NCI-H526 (cell line): ENCODE results near the gene MRPL58.
"Not testable (repeated sequence)": the region's sequence is repeated elsewhere in the genome, so short reads cannot be mapped to it uniquely, and the experiment has no call there.

Experiments used
- DNase-seq, 2 experiments: peaks; one replicate each; lab custom pipeline; 2025; lab: John Stamatoyannopoulos, UW

MRPL58 gene

DNA sequence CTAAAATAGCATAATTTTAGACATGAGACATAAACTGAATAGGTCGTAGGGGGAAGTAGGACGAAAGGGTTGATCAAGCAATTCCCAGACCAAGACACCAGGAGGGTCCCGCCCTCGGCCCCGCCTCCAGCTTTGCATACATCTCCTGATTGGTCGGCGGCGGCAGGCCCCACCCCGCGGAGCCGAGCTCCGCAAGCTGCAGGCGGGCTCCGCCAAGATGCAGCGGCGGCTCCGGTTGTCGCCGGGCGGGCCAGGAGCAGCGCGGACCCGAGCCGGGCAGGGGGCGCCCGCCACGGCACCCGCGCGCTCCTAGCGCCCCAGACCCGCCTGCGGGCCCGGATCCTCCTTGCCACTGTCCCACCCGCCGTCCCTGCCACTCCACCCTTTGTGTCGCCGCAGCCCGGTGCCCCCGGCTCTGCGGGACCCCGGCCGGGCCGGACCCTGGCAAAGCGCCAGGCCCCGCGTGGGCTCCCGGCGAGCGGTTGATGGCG is 25.0 kb upstream of the MRPL58 start, which contains the start of gene CDR2L:
CDR2L (plus strand) TSS at position 215 of the 491 bp plus-strand sequence. CDS start 412 bp downstream, outside the sequence.
- peak; percentile 80 to 97 for DNase-seq

DNA sequence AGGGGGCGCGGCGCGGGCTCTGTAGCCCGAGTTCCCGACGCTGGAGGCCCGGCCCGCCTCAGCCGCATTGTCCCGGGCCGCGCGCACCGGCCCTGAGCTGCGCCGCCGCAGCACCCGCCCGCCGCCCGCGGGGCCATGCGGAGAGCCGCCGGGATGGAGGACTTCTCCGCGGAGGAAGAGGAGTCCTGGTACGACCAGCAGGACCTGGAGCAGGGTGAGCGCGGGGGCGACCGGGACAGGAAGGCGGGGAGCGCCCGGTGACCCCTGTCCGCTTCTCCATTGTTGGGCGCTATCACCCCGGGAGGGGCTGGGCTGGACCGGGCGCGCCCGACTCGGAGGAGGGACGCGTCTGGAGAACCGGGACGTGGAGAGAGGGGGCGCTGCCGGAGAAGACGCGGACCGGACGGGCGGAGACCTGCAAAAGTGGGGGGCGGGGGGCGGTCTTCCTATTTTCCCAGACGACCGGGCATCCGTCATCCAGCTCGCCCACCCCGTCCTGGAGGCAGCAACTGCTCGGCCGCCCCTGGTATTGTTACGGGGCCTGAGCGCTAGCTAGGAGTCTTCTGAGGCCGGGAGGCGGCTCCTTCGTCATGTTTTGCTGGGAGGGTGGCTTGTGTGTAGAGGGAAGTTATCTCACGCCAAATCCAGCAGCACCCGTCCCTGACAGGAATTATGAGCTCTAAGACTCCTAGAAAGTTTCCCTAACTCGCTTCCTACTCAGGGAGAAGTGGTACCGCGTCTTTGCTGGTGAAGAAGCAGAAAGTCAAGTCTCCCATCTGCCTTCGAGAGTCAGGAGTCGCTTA is 24.4 kb upstream of the MRPL58 start:
- DNase-seq, result peak; percentile 32 to 63

DNA sequence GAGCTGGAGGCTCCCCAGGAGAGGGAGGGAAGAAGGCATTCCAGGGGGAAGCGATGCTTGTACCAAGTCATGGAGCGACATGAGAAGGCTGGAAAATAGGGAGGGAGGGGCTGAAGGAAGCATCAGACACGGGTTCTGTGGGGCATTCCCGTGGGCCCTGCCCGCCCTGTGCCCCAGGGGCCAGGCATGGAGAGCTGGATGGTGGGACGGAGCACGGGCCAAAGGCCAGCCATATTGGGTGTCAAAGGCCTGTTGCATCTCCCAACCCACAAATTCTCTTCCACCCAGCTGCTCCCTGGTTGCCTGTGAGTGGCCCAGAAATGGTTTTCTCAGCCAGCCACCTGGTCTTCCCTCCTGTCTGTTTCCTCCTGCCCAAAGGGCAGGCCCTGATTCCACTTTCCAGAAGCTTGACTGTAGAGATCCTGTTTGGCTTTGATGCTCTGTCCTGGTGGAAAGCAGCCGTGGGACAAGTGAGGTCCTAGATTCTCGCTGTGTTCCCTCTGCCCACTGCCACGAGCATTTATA is 21.8 kb upstream of the MRPL58 start:
- no peak for DNase-seq

DNA sequence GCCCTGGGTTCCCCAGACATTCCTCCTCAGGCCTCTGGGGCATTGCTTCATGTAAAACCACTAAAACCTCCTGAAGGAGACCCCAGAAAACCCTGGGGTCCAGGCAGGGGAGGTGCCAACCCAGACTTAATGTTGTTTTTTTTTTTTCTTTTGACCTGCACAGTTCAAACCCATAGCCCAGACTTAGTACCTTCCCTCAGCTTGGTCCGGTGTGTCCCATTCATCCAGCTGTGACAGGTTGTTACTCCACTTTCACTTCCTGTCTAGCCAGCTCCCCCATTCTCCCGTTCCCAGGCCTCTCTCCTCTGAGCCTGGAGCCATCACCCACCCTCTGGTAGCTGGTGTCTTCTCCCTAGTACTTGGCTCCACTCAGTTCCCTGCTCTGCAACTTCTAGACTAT is 20.2 kb upstream of the MRPL58 start:
- DNase-seq, result no peak

DNA sequence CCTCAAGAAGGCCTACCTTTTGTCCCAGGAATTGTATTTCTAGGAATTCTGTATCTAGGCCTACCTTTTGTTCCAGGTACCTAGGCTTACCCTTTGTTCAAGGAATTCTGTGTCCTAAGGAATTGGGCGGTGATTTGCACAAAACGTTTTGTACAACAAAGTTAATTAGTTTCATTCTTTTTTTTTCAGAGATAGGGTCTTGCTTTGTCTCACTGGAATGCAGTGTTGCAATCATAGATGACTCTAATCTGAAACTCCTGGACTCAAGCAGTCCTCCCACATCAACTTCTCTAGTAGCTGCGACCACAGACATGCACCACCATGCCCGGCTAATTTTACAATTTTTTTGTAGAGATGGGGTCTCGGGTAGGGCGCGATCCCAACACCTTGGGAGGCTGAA is 18.0 kb upstream of the MRPL58 start:
- DNase-seq, result no peak

DNA sequence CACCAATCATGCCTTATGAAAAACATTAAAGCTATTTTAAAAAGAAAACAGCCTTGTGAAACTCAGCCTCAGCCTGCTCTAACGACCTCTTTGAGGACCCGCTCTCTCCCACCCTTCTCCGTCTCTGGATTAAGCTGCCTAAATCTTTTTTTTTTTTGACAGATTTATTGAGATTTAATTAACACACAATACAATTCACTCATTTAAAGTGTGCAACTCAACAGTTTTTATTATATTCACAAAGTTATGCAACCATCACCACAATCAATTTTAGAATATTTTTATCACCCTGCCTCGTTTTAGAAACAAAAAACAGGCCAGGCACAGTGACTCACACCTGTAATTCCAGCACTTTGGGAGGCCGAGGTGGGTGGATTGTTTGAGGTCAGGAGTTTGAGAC is 16.6 kb upstream of the MRPL58 start:
- no peak for DNase-seq

DNA sequence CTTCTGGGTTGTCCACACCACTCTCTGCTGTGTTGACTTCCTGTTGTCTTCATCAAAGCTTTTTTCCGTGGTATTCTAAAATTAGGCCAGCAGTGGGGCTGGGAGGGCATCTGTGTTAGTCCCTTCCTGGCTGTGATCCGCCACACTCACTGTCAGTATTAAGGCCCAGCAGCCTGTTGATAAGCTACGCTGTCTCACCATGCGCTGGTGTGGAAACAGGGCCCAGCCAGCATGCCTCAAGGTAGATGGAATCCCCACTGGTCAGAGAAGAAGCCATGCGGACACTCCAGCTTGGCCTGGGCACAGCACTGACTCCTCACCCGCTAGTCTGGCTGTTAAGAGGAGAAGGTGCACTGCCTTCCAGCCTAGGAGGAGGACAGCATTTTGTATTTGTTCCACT is 13.7 kb upstream of the MRPL58 start:
- no peak for DNase-seq

DNA sequence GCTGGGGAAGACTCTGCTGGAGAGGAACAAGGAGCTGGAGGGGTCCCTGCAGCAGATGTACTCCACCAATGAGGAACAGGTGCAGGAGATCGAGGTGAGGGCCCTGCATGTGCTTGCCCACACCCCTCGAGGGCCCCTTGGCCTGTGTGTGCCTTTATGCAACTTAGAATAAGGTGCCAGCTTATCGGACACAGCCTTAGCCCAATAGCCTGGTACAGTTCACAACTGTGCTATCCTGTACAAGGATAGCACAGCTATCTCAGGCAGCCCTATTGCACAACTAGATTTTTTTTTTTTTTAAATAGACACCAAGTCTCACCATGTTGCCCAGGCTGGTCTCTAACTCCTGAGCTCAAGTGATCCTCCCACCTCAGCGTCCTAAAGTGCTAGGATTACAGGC is 12.9 kb upstream of the MRPL58 start:
- no peak for DNase-seq

DNA sequence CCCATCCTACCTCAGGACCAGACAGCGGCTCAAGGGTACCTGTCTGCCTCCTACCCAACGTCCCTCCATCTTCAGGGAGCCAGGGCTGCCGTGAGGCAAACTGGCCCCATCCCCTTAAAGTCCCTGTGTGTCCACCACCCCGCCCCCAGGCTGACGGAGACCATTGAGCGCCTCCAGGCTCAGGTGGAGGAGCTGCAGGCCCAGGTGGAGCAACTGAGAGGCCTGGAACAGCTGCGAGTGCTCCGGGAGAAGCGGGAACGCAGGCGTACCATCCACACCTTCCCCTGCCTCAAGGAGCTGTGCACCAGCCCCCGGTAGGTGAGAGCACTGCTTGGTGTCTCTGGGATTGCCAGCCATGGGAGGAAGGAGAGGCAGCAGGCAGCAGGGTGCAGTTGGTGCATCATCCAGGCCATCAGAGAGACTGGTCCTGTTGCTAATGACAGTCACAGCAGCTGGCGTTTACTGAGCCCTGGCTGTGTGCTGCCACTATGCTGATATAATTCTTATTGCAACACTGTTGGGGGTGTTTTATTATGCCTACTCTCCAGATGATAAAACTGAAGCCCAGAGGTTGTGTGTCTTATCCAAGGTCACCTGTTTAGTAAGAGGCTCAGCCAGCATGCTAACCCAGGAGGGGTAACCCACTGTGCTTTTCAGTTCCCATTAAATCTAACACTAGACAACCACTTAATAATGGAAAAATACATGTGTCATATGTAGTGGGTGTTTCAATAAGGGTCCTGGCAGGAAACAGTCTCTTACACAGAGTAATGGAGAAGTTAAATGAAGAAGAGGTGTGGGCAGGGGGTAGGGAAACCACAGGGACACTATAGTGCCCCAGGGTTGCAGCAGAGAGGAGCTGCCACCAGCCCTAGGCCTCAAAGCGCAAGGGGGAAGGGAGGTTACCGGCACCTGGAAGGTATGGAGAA is 10.3 kb upstream of the MRPL58 start:
- no peak for DNase-seq

DNA sequence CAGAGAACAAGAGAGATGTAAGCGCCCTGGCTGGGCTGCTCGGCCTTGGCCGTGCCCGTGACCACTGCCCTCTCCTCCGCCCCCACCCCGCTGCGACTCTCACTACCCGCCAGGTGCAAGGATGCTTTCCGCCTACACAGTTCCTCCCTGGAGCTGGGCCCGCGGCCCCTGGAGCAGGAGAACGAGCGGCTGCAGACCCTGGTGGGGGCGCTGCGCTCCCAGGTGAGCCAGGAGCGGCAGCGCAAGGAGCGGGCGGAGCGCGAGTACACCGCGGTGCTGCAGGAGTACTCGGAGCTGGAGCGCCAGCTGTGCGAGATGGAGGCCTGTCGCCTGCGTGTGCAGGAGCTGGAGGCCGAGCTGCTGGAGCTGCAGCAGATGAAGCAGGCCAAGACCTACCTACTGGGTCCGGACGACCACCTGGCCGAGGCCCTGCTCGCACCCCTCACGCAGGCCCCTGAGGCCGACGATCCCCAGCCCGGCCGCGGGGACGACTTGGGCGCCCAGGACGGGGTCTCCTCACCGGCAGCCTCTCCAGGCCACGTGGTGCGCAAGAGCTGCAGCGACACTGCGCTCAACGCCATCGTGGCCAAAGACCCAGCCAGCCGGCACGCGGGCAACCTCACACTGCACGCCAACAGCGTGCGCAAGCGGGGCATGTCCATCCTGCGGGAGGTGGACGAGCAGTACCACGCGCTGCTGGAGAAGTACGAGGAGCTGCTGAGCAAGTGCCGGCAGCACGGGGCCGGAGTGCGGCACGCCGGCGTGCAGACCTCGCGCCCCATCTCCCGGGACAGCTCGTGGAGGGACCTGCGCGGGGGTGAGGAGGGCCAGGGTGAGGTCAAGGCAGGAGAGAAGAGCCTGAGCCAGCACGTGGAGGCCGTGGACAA is 9.2 kb upstream of the MRPL58 start:
- DNase-seq, result no peak

DNA sequence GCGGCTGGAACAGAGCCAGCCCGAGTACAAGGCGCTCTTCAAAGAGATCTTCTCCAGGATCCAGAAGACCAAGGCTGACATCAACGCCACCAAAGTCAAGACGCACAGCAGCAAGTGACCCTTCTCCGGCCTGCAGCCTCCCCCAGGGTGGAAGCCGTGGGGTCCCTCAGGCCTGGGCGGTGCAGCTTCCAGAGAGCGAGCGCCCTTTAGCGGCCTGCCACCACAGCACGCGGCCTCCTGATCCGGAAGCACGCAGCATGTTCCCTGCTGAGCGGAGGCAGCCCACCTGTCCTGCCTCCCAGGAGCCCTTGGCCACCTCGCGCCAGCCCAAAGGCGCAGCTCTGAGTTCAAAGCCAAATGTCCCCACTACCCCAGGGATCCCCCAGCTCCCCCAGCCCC is 8.5 kb upstream of the MRPL58 start:
- DNase-seq, result no peak

DNA sequence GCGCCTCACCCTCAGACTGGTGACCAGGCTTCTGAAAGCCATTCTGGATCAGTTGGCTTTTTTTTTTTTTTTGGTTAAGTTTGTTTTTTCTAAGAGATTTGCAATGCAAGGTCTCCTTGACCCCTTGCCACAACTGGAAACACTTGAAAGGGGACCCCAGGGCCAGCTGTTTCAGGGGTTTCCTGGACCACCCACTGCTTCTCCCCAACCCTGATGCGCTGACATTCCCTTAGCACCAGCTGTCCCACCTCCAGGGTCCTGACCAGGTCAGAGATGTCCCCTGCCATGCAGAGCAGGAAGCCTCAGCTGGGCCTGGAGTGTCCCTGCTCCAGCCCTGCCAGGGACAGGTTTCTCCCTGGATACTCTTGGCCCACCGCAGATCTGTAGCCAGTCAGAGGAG is 8.1 kb upstream of the MRPL58 start:
- DNase-seq, result no peak

DNA sequence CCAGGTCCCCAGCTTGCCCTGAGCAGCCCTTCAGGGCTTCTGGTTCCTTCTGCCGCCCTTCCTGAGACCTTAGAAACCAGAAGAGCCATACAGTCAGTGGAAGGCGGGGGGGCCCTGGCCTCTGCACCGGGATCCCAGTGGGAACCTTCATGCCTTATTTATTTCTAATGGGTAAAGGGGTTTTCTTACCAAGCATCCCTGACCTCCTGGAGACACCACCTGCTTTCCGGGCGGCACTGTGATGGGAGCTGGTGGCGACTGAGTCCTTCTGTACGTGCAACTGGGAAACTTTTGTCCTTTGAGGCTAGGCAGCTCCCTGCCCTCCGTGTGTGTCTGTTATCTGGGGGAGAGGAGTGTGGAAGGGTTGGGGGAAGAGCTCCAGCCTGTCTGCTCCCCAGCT is 7.2 kb upstream of the MRPL58 start:
- DNase-seq, result no peak

DNA sequence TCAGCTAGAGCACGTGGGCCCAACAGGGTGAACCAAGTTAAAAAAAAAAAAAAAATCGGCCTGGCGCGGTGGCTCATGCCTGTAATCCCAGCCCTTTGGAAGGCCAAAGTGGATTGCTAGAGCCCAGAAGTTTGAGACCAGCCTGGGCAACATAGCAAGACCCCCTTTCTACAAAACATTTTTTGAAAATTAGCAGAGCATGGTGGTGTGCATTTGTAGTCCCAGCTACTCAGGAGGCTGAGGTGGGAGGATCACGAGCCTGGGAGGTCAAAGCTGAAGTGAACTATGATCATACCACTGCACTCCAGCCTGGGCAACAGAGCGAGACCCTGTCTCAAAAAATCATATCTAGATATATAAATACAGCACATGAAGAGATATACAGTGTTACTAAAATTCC is 6.4 kb upstream of the MRPL58 start:
- DNase-seq, result not testable (repeated sequence)

DNA sequence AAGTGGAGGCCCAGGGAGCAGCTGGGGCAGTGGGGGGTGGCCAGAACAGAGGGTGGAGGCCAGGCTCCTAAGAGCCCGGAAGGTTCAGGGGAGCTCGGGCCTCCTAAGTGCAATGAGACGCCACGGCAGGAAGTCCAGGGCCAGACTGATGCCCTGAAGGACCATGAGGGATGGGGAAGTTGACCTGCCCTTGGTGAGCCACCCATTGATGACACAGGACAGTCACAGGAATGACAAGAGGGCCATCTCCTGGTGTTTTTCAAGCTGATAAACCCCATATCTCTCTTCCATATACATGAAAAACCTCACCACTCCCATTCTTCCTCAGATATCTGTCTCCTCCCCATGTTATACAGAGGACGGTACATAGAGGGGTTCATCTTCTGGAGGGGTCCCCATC is 5.8 kb upstream of the MRPL58 start:
- no peak for DNase-seq

DNA sequence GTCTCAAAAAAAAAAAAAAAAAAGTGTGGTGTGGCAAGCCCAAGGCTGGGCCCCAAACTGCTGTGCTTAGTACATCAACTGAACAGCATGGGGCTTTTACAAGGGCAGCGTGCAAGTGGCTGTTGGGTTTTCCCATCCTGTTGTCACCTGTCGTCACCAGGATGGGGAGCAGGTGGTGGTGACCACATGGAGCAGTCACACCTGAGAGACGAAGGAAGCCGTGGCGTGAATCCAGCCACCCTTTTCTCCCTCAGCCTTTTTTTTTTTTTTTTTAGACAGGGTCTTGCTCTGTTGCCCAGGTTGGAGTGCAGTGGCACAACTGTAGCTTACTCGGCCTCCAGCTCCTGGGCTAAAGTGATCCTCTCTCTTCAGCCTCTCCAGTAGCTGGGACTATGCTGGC is 4.1 kb upstream of the MRPL58 start:
- DNase-seq, result no peak

DNA sequence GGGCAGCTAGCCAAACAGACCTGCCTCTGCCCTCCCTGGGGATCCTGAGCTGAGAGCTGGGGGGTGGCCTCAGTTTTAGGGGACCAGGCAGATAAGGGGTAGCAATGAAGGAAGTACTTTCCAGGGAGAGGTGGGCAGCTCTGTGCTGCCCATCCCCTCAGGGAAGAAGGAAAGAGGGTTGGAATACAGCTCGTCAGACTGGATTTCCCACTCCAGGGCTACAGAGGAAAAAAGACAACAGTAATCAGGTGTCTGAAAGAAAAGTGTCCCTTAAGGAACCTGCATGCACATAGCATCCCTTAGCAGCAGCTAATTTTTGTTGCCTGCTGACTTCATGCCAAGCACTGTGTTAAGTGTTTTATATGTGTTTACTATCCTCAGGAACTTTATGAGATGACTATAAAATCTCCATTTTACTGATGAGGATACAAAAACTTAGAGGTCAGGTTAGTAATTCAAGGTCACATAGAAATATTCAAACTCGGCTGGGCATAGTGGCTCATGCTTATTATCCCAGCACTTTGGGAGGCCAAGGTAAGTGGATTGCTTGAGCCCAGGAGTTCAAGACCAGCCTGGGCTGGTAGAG is 3.2 kb upstream of the MRPL58 start:
- no peak for DNase-seq

DNA sequence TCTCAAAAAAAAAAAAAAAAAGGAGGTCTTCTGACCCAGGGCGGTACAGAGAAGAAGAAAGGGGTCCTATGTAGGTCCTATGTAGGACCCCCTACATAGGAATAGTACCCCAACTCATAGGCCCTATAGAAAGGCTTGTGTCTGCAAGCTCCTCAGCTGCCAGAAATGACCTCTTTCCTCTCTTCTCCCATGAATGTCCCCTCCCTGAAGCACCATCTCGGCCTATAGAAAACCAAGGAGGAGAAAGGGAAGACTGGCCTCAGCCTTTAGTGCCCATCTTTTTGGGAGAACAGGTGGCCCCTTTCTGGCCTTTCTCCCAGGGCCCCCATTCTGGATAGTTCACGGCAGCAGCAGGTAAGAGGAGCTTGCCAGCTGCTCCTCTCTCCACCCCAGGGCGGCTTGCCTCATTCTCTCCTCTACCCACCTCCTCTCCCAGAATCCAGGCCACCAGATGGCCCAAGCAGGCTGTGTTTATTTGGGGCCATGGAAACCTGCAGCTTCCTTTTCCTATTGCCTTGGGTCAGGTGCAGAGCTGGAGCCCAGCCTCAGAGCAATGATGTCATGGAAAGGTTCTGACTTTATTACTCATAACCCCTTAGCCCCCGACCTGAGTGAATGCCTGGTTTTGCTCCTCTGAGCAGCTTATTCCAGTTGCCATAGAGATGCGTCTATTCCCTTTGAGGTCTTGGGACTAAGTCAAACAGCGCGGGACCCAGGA is 1.6 kb upstream of the MRPL58 start:
- peak; percentile 50 to 54 for DNase-seq

DNA sequence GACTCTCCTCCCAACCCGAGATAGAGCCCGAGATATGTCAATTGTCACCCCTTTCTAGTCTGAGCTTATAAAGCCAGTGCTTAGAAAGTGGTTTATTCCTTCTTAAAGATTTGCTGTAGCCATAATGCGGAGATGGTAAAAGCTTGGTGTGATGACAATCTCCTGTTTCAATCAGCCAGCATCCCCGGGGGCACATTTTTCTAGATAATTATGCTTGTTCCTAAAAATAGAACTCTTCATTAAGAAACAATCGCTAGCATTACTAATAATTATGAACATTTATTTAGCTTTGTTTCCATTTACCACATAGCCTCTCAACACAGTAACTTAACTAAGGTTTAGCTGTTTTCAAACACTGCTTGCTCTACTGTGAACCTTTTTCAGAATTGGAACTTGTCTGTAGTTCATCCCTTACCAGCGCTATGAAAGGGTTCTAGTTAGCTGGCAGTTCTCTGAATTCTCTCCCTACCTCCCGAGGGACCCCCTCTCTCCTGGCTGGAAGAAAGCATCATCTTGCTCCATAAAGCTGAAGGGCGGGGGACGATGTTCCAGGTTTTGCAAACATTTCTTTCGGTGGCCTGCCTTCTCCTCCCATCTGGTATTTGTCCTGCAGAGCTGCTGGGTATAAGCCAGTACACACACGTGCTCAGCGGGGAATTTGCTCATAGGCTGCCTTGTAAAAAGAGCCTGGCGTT is 922 bp upstream of the MRPL58 start:
- peak in 1 of 2 experiments; percentile 35 for DNase-seq

DNA sequence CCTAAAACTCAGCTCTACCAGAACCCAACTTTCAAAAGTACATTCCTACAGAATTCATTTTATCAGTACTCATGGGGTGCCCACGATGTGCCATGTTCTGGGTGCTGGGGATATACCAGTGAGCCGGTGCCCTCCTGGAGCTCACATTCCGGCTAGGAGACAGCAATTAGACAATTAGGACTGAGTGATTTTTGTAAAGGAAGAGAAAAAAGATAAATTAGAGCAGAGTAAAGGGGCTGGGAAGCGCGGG is 449 bp upstream of the MRPL58 start:
- DNase-seq, result no peak
